ENCODE measurements around the gene ATXN7L1. TPM values are rescaled to one million over a fixed set of nuclear protein-coding genes. Genes with fewer than 3 reads are reported as not detected.

The ATXN7L1 gene
- total RNA-seq, 4 donors from 2014 or later = 4.6 to 12.5 (median 10.1) TPM

DNA sequence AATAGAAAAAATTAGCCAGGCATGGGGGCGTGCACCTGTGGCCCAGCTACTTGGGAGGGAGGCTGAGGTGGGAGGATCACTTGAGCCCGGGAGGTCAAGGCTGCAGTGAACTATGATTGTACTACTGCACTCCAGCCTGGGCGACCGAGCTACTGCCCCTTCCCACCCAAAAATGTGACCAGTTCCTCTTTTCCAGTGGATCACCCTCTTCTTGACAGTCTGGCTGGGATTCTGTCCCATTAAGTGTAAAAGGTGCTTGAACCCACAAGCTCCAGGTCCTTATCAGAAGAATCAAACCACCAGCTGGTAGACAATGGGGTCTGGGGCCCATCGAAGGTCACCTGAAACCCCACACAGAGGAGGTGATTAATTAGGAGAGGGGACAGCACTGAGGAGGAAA is 14.1 kb downstream of the ATXN7L1 start:
- WGBS = 84% methylated on average over 5 of the region's 5 CpGs
- intact Hi-C loops (cut with DNase I) = no loop called here

GRCh38 chr7:105861224-105861623 is 15.2 kb downstream of the ATXN7L1 start:
- Histone ChIP-seq H3K4me1 (peaks cover 0 to 6% (median 0%) of the 10 kb centered on the region in 4 donors), H3K27me3 (no peaks in the 10 kb centered on the region), H3K9me3 (no peaks in the 10 kb centered on the region), H3K4me3 (no peak overlapping the region), H3K27ac (replicated peaks in 1 of 4) (no peak overlapping the region), H3K36me3 (no peaks in the 10 kb centered on the region)
- DNase-seq (ENCODE audit: extremely low spot score) = no peak
- WGBS = 77% methylated on average over 5 of the region's 5 CpGs
- intact Hi-C loops (cut with DNase I) = no loop called here
- TF ChIP-seq EP300 (IDR thresholded peaks at IDR 0.05) (no peak), POLR2AphosphoS5 (IDR thresholded peaks at IDR 0.05) (no peak), POLR2A (IDR thresholded peaks at IDR 0.05; ENCODE audit: low read depth) (no peak)
- TF ChIP-seq, protein P1, sequence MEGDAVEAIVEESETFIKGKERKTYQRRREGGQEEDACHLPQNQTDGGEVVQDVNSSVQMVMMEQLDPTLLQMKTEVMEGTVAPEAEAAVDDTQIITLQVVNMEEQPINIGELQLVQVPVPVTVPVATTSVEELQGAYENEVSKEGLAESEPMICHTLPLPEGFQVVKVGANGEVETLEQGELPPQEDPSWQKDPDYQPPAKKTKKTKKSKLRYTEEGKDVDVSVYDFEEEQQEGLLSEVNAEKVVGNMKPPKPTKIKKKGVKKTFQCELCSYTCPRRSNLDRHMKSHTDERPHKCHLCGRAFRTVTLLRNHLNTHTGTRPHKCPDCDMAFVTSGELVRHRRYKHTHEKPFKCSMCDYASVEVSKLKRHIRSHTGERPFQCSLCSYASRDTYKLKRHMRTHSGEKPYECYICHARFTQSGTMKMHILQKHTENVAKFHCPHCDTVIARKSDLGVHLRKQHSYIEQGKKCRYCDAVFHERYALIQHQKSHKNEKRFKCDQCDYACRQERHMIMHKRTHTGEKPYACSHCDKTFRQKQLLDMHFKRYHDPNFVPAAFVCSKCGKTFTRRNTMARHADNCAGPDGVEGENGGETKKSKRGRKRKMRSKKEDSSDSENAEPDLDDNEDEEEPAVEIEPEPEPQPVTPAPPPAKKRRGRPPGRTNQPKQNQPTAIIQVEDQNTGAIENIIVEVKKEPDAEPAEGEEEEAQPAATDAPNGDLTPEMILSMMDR (IDR thresholded peaks at IDR 0.05) = no peak

More for the DNA sequence above, 14.1 kb downstream of the ATXN7L1 start:
- TF ChIP-seq POLR2A (IDR thresholded peaks at IDR 0.05; ENCODE audit: low read depth) (no peak), EP300 (IDR thresholded peaks at IDR 0.05) (no peak), POLR2AphosphoS5 (IDR thresholded peaks at IDR 0.05) (no peak)
- TF ChIP-seq, protein P1 (IDR thresholded peaks at IDR 0.05) = no peak
- DNase-seq (ENCODE audit: extremely low spot score) = no peak
- H3K4me3 ChIP-seq = no peak overlapping the region
- H3K9me3 ChIP-seq = no peaks in the 10 kb centered on the region
- H3K36me3 ChIP-seq = no peaks in the 10 kb centered on the region
- H3K27me3 ChIP-seq = no peaks in the 10 kb centered on the region
- peaks cover 0 to 11% (median 0%) of the 10 kb centered on the region in 4 donors for H3K4me1 ChIP-seq
- no peak overlapping the region for H3K27ac ChIP-seq (replicated peaks in 1 of 4)

- intact Hi-C loops (cut with DNase I) = no loop called here
- no peak for DNase-seq (ENCODE audit: extremely low spot score)
- Histone ChIP-seq H3K4me3 (no peak overlapping the region), H3K27ac (replicated peaks in 1 of 4) (no peak overlapping the region), H3K27me3 (no peaks in the 10 kb centered on the region), H3K4me1 (peaks cover 0 to 1% (median 0%) of the 10 kb centered on the region in 4 donors), H3K9me3 (no peaks in the 10 kb centered on the region), H3K36me3 (no peaks in the 10 kb centered on the region)
- TF ChIP-seq POLR2AphosphoS5 (IDR thresholded peaks at IDR 0.05) (no peak), EP300 (IDR thresholded peaks at IDR 0.05) (no peak)
- TF ChIP-seq, protein P1 (IDR thresholded peaks at IDR 0.05) = no peak
- 94% methylated on average over 8 of the region's 8 CpGs for WGBS
These were observed 15.6 kb downstream of the ATXN7L1 start for GRCh38 chr7:105860793-105861192.

- Histone ChIP-seq H3K27me3 (no peaks in the 10 kb centered on the region), H3K36me3 (no peaks in the 10 kb centered on the region), H3K27ac (replicated peaks in 1 of 4) (no peak overlapping the region), H3K4me3 (no peak overlapping the region), H3K4me1 (peaks cover 0 to 29% (median 25%) of the 10 kb centered on the region in 4 donors), H3K9me3 (no peaks in the 10 kb centered on the region)
- no peak for TF ChIP-seq POLR2AphosphoS5 (IDR thresholded peaks at IDR 0.05)
- TF ChIP-seq, protein P1 (IDR thresholded peaks at IDR 0.05) = no peak
- TF ChIP-seq POLR2A (IDR thresholded peaks at IDR 0.05; ENCODE audit: low read depth) = no peak
- TF ChIP-seq EP300 (IDR thresholded peaks at IDR 0.05) = no peak
- intact Hi-C loops (cut with DNase I) = no loop called here
- no peak for DNase-seq (ENCODE audit: extremely low spot score)
- WGBS = 82% methylated on average over 2 of the region's 2 CpGs
These were observed 19.1 kb downstream of the ATXN7L1 start for GRCh38 chr7:105857009-105857952.

Data from esophagus muscularis mucosa (tissue), 4 donors.